Spinal cord (tissue), 10 donors: ENCODE results near the gene CDC23. TPM values are rescaled to one million over a fixed set of nuclear protein-coding genes. Genes with fewer than 3 reads are reported as not detected.

Experiments used
- DNase-seq, 6 donors: peaks; one replicate each; pipeline versions ENCODE4 v3.0.0 to v3.0.0-alpha.2; 2013 to 2015; ENCODE audit warnings: low spot score in 6 of 6, low read depth in 4 of 6
- H3K27ac ChIP-seq: one replicate; pipeline ENCODE4 v1.5.1; 2013; ENCODE audit warnings: low read depth, low read length, control low read depth
- H3K27me3 ChIP-seq: one replicate; pipeline ENCODE4 v1.6.1; 2013; ENCODE audit warnings: low read length; ENCODE audit not compliant: control insufficient read depth, insufficient read depth
- H3K36me3 ChIP-seq: one replicate; pipeline ENCODE4 v1.6.1; 2013; ENCODE audit warnings: low read length; ENCODE audit not compliant: control insufficient read depth, insufficient read depth
- H3K4me1 ChIP-seq: one replicate; pipeline ENCODE4 v1.6.1; 2013; ENCODE audit warnings: low read length; ENCODE audit not compliant: control insufficient read depth, insufficient read depth
- H3K4me3 ChIP-seq: one replicate; pipeline ENCODE4 v1.5.1; 2013; ENCODE audit warnings: low read depth, low read length, control low read depth
- H3K9me3 ChIP-seq: one replicate; pipeline ENCODE4 v1.6.1; 2013; ENCODE audit warnings: low read length; ENCODE audit not compliant: control insufficient read depth, insufficient read depth
- WGBS: methylation state at CpG from one replicate; pipeline ENCODE4 v1.1.5; 2013; ENCODE audit warnings: missing lambda C conversion rate; ENCODE audit not compliant: insufficient coverage; 5-methylcytosine and 5-hydroxymethylcytosine counted together
- polyA plus RNA-seq, 2 donors: library from polyadenylated mRNA; unstranded; fragments of 120-200 nt; gene quantifications; one replicate each; pipeline ENCODE4 v1.2.1, GENCODE V29; 2013; ENCODE audit not compliant: insufficient read length in 2 of 2
- total RNA-seq, 2 donors: library from RNA; depleted of rRNA in 1 of 2; stranded (reverse); fragments of 120-200 nt in 1 of 2; fragments of >200 nt in 1 of 2; gene quantifications; one replicate each; pipeline versions ENCODE4 v1.2.3 to v1.2.4, GENCODE V29; 2013 to 2014
- donor health status: healthy.

The CDC23 gene
- total and polyA plus RNA-seq, 4 donors: 37.9 to 47.5 (median 39.3) TPM

GRCh38 chr5:138243794-138244193 is 30.7 kb upstream of the CDC23 start:
- WGBS: 53% methylated on average over 1 of the region's 2 CpGs
- peak overlapping the region; percentile 84 for H3K27ac ChIP-seq
- DNase-seq: peak in 4 of 6 donors; percentile 17 to 77 (median 34)

DNA sequence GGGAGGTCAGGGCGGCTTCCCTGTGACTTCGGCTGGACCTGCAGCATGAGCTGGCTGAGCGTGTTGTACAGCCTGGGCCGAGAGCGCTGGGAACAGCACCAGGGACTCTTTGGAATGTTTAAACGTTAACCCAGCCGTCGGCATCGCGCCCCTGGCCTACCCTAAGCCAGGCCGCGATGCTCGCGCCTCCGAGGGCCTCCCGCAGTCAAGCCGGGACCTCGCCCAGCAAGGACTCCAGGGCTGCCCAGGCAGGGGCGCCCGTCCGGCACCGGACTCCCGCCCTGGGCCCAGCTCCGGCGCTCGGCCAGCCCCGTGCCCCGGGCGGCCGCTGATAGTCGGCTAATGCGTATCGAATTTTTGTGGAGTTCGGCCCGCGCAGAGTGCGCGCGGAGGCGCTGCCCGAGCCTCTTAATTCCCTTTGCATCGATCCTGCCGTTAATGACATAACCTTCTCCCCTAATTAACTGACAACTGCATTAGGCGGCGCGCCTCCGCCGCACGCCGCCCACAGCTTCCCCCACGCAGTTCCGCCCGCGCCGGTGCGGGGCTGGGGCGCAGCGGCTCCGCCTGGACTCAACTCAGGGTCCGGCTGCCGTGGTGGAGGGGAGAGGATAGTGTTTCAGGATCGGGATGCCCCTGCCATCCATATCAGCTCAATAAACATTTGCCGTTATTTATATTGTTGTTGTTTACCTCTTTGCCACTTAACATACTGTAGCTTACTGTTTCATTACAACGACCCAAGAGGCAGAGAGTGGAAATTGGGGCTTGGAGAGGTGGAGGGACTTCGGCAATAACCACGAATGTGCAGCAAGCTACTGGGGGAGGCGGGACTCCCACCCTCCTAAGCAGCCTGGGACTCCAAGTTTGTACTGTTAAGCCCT is 28.8 kb upstream of the CDC23 start:
- peak overlapping the region; percentile 58 for H3K27ac ChIP-seq
- DNase-seq: peak in 4 of 6 donors; percentile 11 to 64 (median 30)
- peaks cover 21% of the 10 kb centered on the region for H3K4me1 ChIP-seq
- H3K4me3 ChIP-seq: peak overlapping the region; percentile 13
- WGBS: 4% methylated on average over 44 of the region's 67 CpGs
- no peaks in the 10 kb centered on the region for H3K36me3 ChIP-seq
- peaks cover 23% of the 10 kb centered on the region for H3K27me3 ChIP-seq
- H3K9me3 ChIP-seq: no peaks in the 10 kb centered on the region

More at GRCh38 chr5:138243794-138244193, 30.7 kb upstream of the CDC23 start:
- peaks cover 23% of the 10 kb centered on the region for H3K27me3 ChIP-seq
- H3K4me1 ChIP-seq: peaks cover 21% of the 10 kb centered on the region
- no peak overlapping the region for H3K4me3 ChIP-seq
- H3K9me3 ChIP-seq: no peaks in the 10 kb centered on the region
- no peaks in the 10 kb centered on the region for H3K36me3 ChIP-seq

GRCh38 chr5:138240650-138241385 is 27.7 kb upstream of the CDC23 start:
- WGBS: 100% methylated on average over 1 of the region's 3 CpGs
- DNase-seq: no peak
- H3K4me1 ChIP-seq: peaks cover 18% of the 10 kb centered on the region
- H3K27me3 ChIP-seq: peaks cover 23% of the 10 kb centered on the region
- no peak overlapping the region for H3K4me3 ChIP-seq
- H3K9me3 ChIP-seq: no peaks in the 10 kb centered on the region
- no peaks in the 10 kb centered on the region for H3K36me3 ChIP-seq
- H3K27ac ChIP-seq: no peak overlapping the region

DNA sequence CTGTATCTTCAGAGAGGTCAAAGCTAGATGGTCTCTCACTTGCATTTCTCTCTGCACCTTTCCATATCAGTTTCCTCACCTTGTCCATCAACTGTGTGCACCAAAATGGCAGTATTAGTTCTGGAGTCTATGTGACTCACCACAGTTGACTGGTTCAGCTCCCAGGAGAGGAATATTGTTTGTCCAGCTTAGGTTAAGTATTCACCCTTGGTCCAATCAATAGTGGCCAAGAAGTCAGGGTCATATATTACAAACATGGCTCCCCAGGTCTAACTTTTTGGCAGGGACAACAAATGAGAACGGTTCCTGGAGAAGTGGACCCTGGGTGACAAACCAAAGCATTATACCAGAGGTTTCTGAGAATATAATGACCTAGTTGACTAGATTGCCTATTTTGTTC is 24.9 kb upstream of the CDC23 start:
- no peak for DNase-seq
- no peak overlapping the region for H3K27ac ChIP-seq
- no CpG with 5 or more reads among the region's 1 CpG for WGBS

GRCh38 chr5:138234651-138235050 is 21.5 kb upstream of the CDC23 start:
- H3K27ac ChIP-seq: no peak overlapping the region
- no peak for DNase-seq
- 80% methylated on average over 1 of the region's 2 CpGs for WGBS

More for the DNA sequence above, 24.9 kb upstream of the CDC23 start:
- Histone ChIP-seq H3K4me1 (peaks cover 14% of the 10 kb centered on the region), H3K9me3 (no peaks in the 10 kb centered on the region), H3K36me3 (no peaks in the 10 kb centered on the region), H3K4me3 (no peak overlapping the region), H3K27me3 (peaks cover 23% of the 10 kb centered on the region)

GRCh38 chr5:138233280-138233679 is 20.2 kb upstream of the CDC23 start:
- Histone ChIP-seq H3K9me3 (no peaks in the 10 kb centered on the region), H3K36me3 (no peaks in the 10 kb centered on the region), H3K27me3 (peaks cover 2% of the 10 kb centered on the region), H3K4me1 (no peaks in the 10 kb centered on the region), H3K27ac (no peak overlapping the region), H3K4me3 (no peak overlapping the region)
- no peak for DNase-seq
- WGBS: 80% methylated on average over 2 of the region's 2 CpGs

More at GRCh38 chr5:138234651-138235050, 21.5 kb upstream of the CDC23 start:
- H3K36me3 ChIP-seq: no peaks in the 10 kb centered on the region
- peaks cover 7% of the 10 kb centered on the region for H3K27me3 ChIP-seq
- H3K4me1 ChIP-seq: no peaks in the 10 kb centered on the region
- H3K4me3 ChIP-seq: no peak overlapping the region
- no peaks in the 10 kb centered on the region for H3K9me3 ChIP-seq

GRCh38 chr5:138230981-138231589 is 18.0 kb upstream of the CDC23 start:
- DNase-seq: no peak
- no peaks in the 10 kb centered on the region for H3K9me3 ChIP-seq
- no peaks in the 10 kb centered on the region for H3K4me1 ChIP-seq
- peaks cover 2% of the 10 kb centered on the region for H3K27me3 ChIP-seq
- no peak overlapping the region for H3K27ac ChIP-seq
- no peak overlapping the region for H3K4me3 ChIP-seq
- WGBS: 70% methylated on average over 6 of the region's 7 CpGs
- H3K36me3 ChIP-seq: no peaks in the 10 kb centered on the region

DNA sequence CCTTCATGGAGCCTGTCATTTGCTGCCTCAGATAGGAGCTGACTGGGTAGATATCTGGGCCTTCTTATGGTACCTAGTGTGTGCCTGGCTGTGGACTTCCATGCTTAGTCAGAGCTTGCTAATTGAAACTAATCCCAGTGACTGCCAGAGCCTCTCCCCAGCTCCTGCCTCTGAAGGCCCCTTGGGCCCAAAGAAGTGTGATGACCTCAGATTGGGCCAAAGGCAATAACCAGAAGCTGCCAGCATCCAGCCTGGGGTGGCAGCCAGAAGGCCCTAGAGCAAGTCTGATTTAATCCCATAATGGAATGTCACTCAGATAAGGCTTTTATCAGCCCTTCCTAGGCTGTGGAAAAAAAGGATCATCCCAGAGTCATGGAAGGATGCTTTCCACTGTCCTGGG is 17.1 kb upstream of the CDC23 start:
- H3K4me3 ChIP-seq: no peak overlapping the region
- no peak for DNase-seq
- H3K4me1 ChIP-seq: no peaks in the 10 kb centered on the region
- no peaks in the 10 kb centered on the region for H3K36me3 ChIP-seq
- H3K27me3 ChIP-seq: peaks cover 2% of the 10 kb centered on the region
- no peak overlapping the region for H3K27ac ChIP-seq
- no peaks in the 10 kb centered on the region for H3K9me3 ChIP-seq

GRCh38 chr5:138229387-138229786 is 16.3 kb upstream of the CDC23 start:
- Histone ChIP-seq H3K27ac (no peak overlapping the region), H3K36me3 (no peaks in the 10 kb centered on the region), H3K4me1 (no peaks in the 10 kb centered on the region), H3K27me3 (peaks cover 2% of the 10 kb centered on the region), H3K9me3 (no peaks in the 10 kb centered on the region), H3K4me3 (no peak overlapping the region)
- 83% methylated on average over 3 of the region's 6 CpGs for WGBS
- DNase-seq: no peak
